NCI-H524 treated with DMSO at 0.1 percent for 48 hours (cell line): Measurements from ENCODE around the gene SMYD4.
"Not testable (repeated sequence)": the region's sequence is repeated elsewhere in the genome, so short reads cannot be mapped to it uniquely, and the experiment has no call there.

Experiments
- DNase-seq: peaks from one replicate; lab custom pipeline; 2025; lab: John Stamatoyannopoulos, UW

The SMYD4 gene

DNA sequence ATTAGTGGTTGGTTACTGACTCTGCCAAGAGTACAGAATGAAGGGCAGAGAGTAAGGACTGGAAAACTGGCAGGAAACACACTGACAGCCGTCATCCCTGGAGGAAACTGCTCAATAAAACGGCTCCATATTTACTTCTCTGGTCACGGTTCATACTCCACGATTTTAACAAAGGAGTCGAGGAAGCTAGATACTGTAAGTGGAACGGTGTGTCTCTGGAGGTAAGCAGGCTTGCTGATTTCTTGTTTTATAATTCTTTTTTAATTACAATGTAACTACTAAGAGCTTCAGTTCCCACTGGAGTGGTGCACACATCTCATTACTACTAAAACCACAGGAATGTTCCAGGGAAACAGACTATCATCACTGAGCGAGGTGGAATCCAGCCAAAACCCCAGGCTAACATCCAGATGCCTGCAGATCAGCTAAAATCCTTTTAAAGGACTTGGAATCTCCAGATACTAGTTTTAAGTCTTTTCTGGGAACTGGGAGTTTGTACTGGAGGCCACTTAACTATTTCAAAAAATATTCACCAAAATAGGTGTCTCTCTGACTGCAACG lies 50.1 kb downstream of the SMYD4 start:
- no peak for DNase-seq

GRCh38 chr17:1776857-1777256 lies 52.8 kb downstream of the SMYD4 start:
- no peak for DNase-seq

DNA sequence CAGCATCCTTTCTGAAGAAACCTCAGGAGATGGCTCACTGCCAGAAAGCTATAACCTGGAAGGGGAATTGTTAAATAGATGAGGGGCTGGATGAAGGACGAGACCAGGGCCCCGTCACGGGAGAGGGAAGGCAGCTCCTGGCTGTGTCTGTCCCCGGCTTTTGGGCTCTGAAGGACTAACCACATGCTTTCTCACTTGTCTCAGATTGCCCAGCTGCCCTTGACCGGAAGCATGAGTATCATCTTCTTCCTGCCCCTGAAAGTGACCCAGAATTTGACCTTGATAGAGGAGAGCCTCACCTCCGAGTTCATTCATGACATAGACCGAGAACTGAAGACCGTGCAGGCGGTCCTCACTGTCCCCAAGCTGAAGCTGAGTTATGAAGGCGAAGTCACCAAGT lies 53.4 kb downstream of the SMYD4 start:
- no peak for DNase-seq

GRCh38 chr17:1774390-1775176 lies 55.1 kb downstream of the SMYD4 start:
- DNase-seq = no peak

- DNase-seq = no peak
Observed at GRCh38 chr17:1773696-1774181, 56.0 kb downstream of the SMYD4 start.

DNA sequence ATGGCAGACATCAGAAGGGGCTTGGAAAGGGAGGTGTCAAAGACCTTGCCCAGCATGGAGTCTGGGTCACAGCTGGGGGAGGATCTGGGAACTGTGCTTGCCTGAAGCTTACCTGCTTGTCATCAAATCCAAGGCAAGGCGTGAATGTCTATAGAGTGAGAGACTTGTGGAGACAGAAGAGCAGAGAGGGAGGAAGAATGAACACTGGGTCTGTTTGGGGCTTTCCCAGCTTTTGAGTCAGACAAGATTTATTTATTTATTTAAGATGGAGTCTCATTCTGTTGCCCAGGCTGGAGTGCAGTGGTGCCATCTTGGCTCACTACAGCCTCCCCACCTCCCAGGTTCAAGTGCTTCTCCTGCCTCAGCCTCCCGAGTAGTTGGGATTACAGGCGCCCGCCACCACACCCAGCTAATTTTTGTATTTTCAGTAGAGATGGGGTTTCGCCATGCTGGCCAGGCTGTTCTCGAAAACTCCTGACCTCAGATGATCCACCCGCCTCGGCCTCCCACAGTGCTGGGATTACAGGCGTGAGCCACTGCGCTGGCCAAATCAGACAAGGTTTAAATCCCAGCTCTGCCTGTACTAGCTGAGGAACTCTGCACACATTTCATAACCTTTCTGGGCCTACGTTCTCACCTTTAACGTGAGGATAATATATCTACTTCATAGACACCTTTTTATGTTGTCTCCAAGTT lies 56.6 kb downstream of the SMYD4 start:
- not testable (repeated sequence) for DNase-seq

DNA sequence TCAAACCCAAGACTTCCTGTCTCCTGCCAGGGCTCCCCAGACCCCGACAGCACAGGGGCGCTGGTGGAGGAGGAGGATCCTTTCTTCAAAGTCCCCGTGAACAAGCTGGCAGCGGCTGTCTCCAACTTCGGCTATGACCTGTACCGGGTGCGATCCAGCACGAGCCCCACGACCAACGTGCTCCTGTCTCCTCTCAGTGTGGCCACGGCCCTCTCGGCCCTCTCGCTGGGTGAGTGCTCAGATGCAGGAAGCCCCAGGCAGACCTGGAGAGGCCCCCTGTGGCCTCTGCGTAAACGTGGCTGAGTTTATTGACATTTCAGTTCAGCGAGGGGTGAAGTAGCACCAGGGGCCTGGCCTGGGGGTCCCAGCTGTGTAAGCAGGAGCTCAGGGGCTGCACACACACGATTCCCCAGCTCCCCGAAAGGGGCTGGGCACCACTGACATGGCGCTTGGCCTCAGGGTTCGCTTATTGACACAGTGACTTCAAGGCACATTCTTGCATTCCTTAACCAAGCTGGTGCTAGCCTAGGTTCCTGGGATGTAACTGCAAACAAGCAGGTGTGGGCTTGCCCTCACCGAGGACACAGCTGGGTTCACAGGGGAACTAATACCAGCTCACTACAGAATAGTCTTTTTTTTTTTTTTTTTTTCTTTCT lies 59.8 kb downstream of the SMYD4 start:
- no peak for DNase-seq

GRCh38 chr17:1767358-1767757 lies 62.3 kb downstream of the SMYD4 start:
- DNase-seq = no peak

- no peak for DNase-seq
Observed at GRCh38 chr17:1766382-1767135, 63.1 kb downstream of the SMYD4 start.

DNA sequence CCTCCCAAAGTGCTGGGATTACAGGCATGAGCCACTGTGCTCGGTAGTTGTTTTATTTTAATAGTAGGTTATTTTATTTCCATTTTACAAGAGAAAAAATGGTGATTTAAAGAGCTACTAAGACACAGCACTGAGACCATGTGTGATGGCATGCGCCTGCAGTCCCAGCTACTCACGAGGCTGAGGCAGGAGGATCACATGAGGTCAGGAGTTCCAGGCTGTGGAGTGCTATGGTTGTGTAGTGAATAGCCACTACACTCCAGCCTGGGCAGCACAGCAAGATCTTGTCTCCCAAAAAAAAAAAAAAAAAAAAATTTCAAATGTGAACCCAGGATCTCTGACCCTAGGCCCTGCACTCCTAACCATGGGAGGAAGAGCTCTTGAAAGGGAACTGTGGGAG lies 64.1 kb downstream of the SMYD4 start:
- DNase-seq = no peak

- DNase-seq = not testable (repeated sequence)
Observed at GRCh38 chr17:1764705-1765104, 65.0 kb downstream of the SMYD4 start.

GRCh38 chr17:1764284-1764683 lies 65.4 kb downstream of the SMYD4 start:
- DNase-seq = no peak

GRCh38 chr17:1762901-1763898 lies 66.5 kb downstream of the SMYD4 start:
- no peak for DNase-seq

DNA sequence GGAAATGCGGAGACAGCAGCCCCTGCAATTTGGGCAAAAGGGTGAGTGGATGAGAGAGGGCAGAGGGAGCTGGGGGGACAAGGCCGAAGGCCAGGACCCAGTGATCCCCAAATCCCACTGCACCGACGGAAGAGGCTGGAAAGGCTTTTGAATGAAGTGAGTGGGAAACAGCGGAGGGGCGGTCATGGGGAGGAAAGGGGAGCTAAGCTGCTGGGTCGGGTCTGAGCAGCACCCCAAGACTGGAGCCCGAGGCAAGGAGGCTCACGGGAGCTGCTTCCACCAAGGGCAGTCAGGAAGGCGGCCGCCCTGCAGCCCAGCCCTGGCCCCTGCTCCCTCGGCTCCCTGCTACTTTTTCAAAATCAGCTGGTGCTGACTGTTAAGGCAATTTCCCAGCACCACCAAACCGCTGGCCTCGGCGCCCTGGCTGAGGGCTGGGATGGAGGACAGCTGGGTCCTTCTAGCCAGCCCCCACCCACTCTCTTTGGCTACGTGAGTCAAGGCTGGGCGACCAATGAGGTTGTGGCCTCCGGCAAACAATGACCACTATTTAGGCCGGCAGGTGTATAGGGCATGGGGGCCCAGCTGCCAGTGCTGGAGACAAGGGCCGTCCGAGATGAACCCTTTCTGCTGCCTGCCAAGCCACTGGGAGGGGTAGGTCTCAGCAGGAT lies 67.3 kb downstream of the SMYD4 start:
- DNase-seq = no peak

DNA sequence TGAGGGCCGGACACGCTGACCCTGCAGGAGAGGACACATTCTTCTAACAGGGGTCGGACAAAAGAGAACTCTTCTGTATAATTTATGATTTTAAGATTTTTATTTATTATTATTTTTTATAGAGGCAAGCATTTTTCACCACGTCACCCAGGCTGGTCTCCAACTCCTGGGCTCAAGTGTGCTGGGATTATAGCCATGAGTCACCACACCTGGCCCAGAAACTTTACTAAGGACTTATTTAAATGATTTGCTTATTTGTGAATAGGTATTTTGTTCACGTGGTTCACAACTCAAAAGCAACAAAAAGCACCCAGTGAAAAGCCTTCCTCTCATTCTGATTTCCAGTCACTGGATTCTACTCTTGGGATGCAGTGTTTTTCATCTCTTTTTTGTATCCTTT lies 70.2 kb downstream of the SMYD4 start:
- no peak for DNase-seq

DNA sequence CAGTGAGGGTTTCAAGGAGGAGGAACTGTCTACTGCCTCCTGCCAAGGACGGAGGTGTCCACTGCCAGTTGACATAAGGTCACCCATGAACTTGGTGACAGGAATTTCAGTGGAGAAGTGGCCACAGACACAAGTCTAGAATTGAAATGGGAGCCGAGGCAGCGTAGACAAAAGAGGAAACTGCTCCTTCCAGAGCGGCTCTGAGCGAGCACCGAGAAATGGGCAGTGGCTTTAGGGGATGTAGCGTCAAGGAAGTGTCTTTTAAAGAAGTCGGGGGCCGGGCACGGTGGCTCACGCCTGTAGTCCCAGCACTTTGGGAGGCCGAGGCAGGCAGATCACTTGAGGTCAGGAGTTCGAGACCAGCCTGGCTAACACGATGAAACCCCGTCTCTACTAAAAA lies 70.9 kb downstream of the SMYD4 start:
- DNase-seq = no peak

- no peak for DNase-seq
Observed at GRCh38 chr17:1755827-1756262, 73.9 kb downstream of the SMYD4 start.

GRCh38 chr17:1755252-1755826 lies 74.4 kb downstream of the SMYD4 start:
- no peak for DNase-seq

- DNase-seq = no peak
Observed at GRCh38 chr17:1754430-1755112, 75.1 kb downstream of the SMYD4 start.
